OCI-LY1 (cell line): Measurements from ENCODE around the gene NUP133.

Experiments
- H2AFZ ChIP-seq: fragments of 200-600 bp; sonication (generic), shearing (Covaris generic); 2 replicates; pipeline ENCODE4 v1.6.0; 2014; ENCODE audit warnings: antibody characterized with exemption, mild to moderate bottlenecking, low read length
- H3F3A ChIP-seq: fragments of 200-600 bp; sonication (generic), shearing (Covaris generic); 2 replicates; pipeline ENCODE4 v1.6.0; 2014; ENCODE audit warnings: mild to moderate bottlenecking, antibody characterized with exemption, low read length, moderate library complexity; ENCODE audit not compliant: insufficient read depth
- H3K27ac ChIP-seq: fragments of 200-600 bp; sonication (generic); 2 replicates; pipeline ENCODE4 v1.5.1; 2014; ENCODE audit warnings: low read length, mixed run types, mild to moderate bottlenecking, low read depth; ENCODE audit not compliant: poor library complexity, severe bottlenecking
- H3K27me3 ChIP-seq: fragments of 200-600 bp; sonication (generic); 2 replicates; pipeline ENCODE4 v1.6.0; 2014; ENCODE audit warnings: antibody characterized with exemption, mild to moderate bottlenecking, low read length, moderate library complexity; ENCODE audit not compliant: insufficient read depth
- H3K36me3 ChIP-seq: fragments of 200-600 bp; sonication (generic); 2 replicates; pipeline ENCODE4 v1.6.1; 2014; ENCODE audit warnings: mild to moderate bottlenecking, antibody characterized with exemption, low read length, moderate library complexity, mixed read lengths; ENCODE audit not compliant: insufficient read depth
- H3K4me1 ChIP-seq: fragments of 200-600 bp; sonication (generic); 2 replicates; pipeline ENCODE4 v1.5.1; 2014; ENCODE audit warnings: mild to moderate bottlenecking, low read length, moderate library complexity; ENCODE audit not compliant: insufficient read depth, severe bottlenecking
- H3K4me2 ChIP-seq: fragments of 200-600 bp; sonication (generic), shearing (Covaris generic); 2 replicates; pipeline ENCODE4 v1.6.1; 2014; ENCODE audit warnings: low read length
- H3K4me3 ChIP-seq: fragments of 200-600 bp; sonication (generic); 2 replicates; pipeline ENCODE4 v1.5.1; 2014; ENCODE audit warnings: low read length, low read depth, mild to moderate bottlenecking, mixed read lengths; ENCODE audit not compliant: poor library complexity, severe bottlenecking
- H3K79me2 ChIP-seq: fragments of 200-600 bp; shearing (Covaris generic); 2 replicates; pipeline ENCODE4 v1.6.1; 2016; ENCODE audit warnings: mixed run types, low read length, mixed read lengths; ENCODE audit not compliant: insufficient read depth
- H3K9ac ChIP-seq: fragments of 200-600 bp; sonication (generic), shearing (Covaris generic); 2 replicates; pipeline ENCODE4 v1.6.1; 2014; ENCODE audit warnings: mild to moderate bottlenecking, low read length, mixed read lengths
- H3K9me2 ChIP-seq: fragments of 200-600 bp; sonication (generic), shearing (Covaris generic); 2 replicates; pipeline ENCODE4 v1.6.1; 2014; ENCODE audit warnings: low read depth, mild to moderate bottlenecking, low read length, mixed read lengths
- H3K9me3 ChIP-seq: fragments of 200-600 bp; shearing (Covaris generic); 2 replicates; pipeline ENCODE4 v1.6.1; 2014; ENCODE audit warnings: low read length, mixed read lengths
- H4K20me1 ChIP-seq: fragments of 200-600 bp; sonication (generic), shearing (Covaris generic); 2 replicates; pipeline ENCODE4 v1.6.0; 2016; ENCODE audit warnings: mild to moderate bottlenecking, low read length; ENCODE audit not compliant: insufficient read depth
- EZH2 ChIP-seq: fragments of 200-600 bp; sonication (generic), shearing (Covaris generic); IDR thresholded peaks from 2 replicates; pipeline ENCODE4 v1.8.0; 2017; ENCODE audit warnings: borderline replicate concordance, mixed run types, mild to moderate bottlenecking, antibody characterized with exemption, low read length, moderate library complexity, mixed read lengths
- TF ChIP-seq, protein P1 (sequence below): fragments of 200-600 bp; sonication (generic), shearing (Covaris generic); IDR thresholded peaks from 2 replicates; pipeline ENCODE4 v1.5.1; 2017; ENCODE audit warnings: mild to moderate bottlenecking, antibody characterized with exemption, low read length, moderate library complexity, mixed read lengths

The NUP133 gene

GRCh38 chr1:229434641-229435051, 73.5 kb downstream of the NUP133 start:
- no peak for TF ChIP-seq EZH2
- TF ChIP-seq, protein P1, sequence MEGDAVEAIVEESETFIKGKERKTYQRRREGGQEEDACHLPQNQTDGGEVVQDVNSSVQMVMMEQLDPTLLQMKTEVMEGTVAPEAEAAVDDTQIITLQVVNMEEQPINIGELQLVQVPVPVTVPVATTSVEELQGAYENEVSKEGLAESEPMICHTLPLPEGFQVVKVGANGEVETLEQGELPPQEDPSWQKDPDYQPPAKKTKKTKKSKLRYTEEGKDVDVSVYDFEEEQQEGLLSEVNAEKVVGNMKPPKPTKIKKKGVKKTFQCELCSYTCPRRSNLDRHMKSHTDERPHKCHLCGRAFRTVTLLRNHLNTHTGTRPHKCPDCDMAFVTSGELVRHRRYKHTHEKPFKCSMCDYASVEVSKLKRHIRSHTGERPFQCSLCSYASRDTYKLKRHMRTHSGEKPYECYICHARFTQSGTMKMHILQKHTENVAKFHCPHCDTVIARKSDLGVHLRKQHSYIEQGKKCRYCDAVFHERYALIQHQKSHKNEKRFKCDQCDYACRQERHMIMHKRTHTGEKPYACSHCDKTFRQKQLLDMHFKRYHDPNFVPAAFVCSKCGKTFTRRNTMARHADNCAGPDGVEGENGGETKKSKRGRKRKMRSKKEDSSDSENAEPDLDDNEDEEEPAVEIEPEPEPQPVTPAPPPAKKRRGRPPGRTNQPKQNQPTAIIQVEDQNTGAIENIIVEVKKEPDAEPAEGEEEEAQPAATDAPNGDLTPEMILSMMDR = no peak

GRCh38 chr1:229434005-229434640, 74.0 kb downstream of the NUP133 start, which contains the start of gene ACTA1:
Gene ACTA1, minus strand, starts transcription at chr1:229434094. Its CDS starts 979 bp downstream, at chr1:229433115.
- Histone ChIP-seq H3K27ac (no peak within 1 kb of the TSS), H3K9ac (no peak within 1 kb of the TSS), H3K79me2 (no peaks in the 10 kb centered on the region), H3K4me2 (no peak within 1 kb of the TSS), H3K9me2 (no peaks in the 10 kb centered on the region), H4K20me1 (no peaks in the 10 kb centered on the region), H3K27me3 (no peaks in the 10 kb centered on the region), H3K4me3 (no peak within 1 kb of the TSS), H3F3A (no peaks in the 10 kb centered on the region), H2AFZ (no peak within 1 kb of the TSS), H3K4me1 (no peaks in the 10 kb centered on the region), H3K36me3 (no peaks in the 10 kb centered on the region), H3K9me3 (no peaks in the 10 kb centered on the region)
- no peak for TF ChIP-seq EZH2
- TF ChIP-seq, protein P1 = no peak

More at GRCh38 chr1:229434641-229435051, 73.5 kb downstream of the NUP133 start:
- H3K4me2 ChIP-seq = no peak overlapping the region
- no peak overlapping the region for H2AFZ ChIP-seq
- H3K9me3 ChIP-seq = no peaks in the 10 kb centered on the region
- H3K27ac ChIP-seq = no peak overlapping the region
- H4K20me1 ChIP-seq = no peaks in the 10 kb centered on the region
- H3F3A ChIP-seq = no peaks in the 10 kb centered on the region
- H3K4me1 ChIP-seq = no peaks in the 10 kb centered on the region
- H3K79me2 ChIP-seq = no peaks in the 10 kb centered on the region
- H3K36me3 ChIP-seq = peaks cover under 1% of the 10 kb centered on the region; the same call in 1 of the 2 replicates
- H3K9ac ChIP-seq = no peak overlapping the region
- no peaks in the 10 kb centered on the region for H3K27me3 ChIP-seq
- H3K4me3 ChIP-seq = no peak overlapping the region
- no peaks in the 10 kb centered on the region for H3K9me2 ChIP-seq

- H3K4me3 ChIP-seq = no peak overlapping the region
- H3K79me2 ChIP-seq = no peaks in the 10 kb centered on the region
- no peak overlapping the region for H3K27ac ChIP-seq
- no peaks in the 10 kb centered on the region for H3K9me3 ChIP-seq
- no peak overlapping the region for H2AFZ ChIP-seq
- no peaks in the 10 kb centered on the region for H3K36me3 ChIP-seq
- no peak overlapping the region for H3K9ac ChIP-seq
- H4K20me1 ChIP-seq = no peaks in the 10 kb centered on the region
- no peaks in the 10 kb centered on the region for H3K4me1 ChIP-seq
- no peak for TF ChIP-seq EZH2
- TF ChIP-seq, protein P1 = no peak
- H3K4me2 ChIP-seq = no peak overlapping the region
- no peaks in the 10 kb centered on the region for H3K27me3 ChIP-seq
- H3F3A ChIP-seq = no peaks in the 10 kb centered on the region
- no peaks in the 10 kb centered on the region for H3K9me2 ChIP-seq
Observed at GRCh38 chr1:229433364-229434004, 74.7 kb downstream of the NUP133 start.
